Aorta (tissue), 5 donors: ENCODE results near the gene RPL14. TPM values are rescaled to one million over a fixed set of nuclear protein-coding genes. Genes with fewer than 3 reads are reported as not detected.
A peak's percentile ranks its signal among the peaks of the same experiment; 100 is the strongest.

Experiments used
- ATAC-seq: fragments of 200-7000 bp; cut with Tn5 transposase; one replicate; pipeline ENCODE4 v1.9.1; 2022; ENCODE audit warnings: moderate library complexity; ENCODE audit not compliant: low FRiP score
- DNase-seq, 2 donors: peaks; one replicate each; pipeline ENCODE4 v3.0.0-alpha.2; 2020
- H3K27ac ChIP-seq, 2 donors: one replicate each; pipeline ENCODE4 v1.5.1; 2013; ENCODE audit warnings: low read length in 2 of 2, mild to moderate bottlenecking in 2 of 2, moderate library complexity in 2 of 2, control low read depth in 1 of 2, inconsistent platforms in 1 of 2, low read depth in 1 of 2
- H3K27me3 ChIP-seq, 2 donors: one replicate each; pipeline ENCODE4 v1.6.1; 2013; ENCODE audit warnings: control low read depth in 1 of 2, low read length in 1 of 2, mild to moderate bottlenecking in 1 of 2, moderate library complexity in 1 of 2; ENCODE audit not compliant: insufficient read depth in 2 of 2, control insufficient read depth in 1 of 2
- H3K36me3 ChIP-seq, 2 donors: one replicate each; pipeline ENCODE4 v1.6.1; 2013; ENCODE audit warnings: control low read depth in 1 of 2, low read length in 1 of 2, mild to moderate bottlenecking in 1 of 2; ENCODE audit not compliant: insufficient read depth in 2 of 2, control insufficient read depth in 1 of 2
- H3K4me1 ChIP-seq, 2 donors: one replicate each; pipeline ENCODE4 v1.6.1; 2013; ENCODE audit warnings: low read length in 2 of 2, control low read depth in 1 of 2, mild to moderate bottlenecking in 1 of 2, moderate library complexity in 1 of 2; ENCODE audit not compliant: insufficient read depth in 2 of 2, control insufficient read depth in 1 of 2
- H3K4me3 ChIP-seq, 2 donors: one replicate each; pipeline ENCODE4 v1.5.1; 2013; ENCODE audit warnings: low read length in 2 of 2, control low read depth in 1 of 2, mild to moderate bottlenecking in 1 of 2
- H3K9me3 ChIP-seq: one replicate; pipeline ENCODE4 v1.6.1; 2013; ENCODE audit warnings: mild to moderate bottlenecking, low read length; ENCODE audit not compliant: control insufficient read depth
- WGBS, 2 donors: extraction: QIAGEN DNeasy Blood & Tissue Kit; methylation state at CpG; one replicate each; pipeline ENCODE4 v1.1.7; 2013; 5-methylcytosine and 5-hydroxymethylcytosine counted together
- intact Hi-C, 2 donors: fragments of 100-400 bp; cut with DNase I; formaldehyde crosslinking; loops; one replicate each; pipeline versions ENCODE4 v1.14.2 to v1.15.0; 2022
- polyA plus RNA-seq, 2 donors: library from polyadenylated mRNA; stranded (reverse); fragments of 200-250 nt; gene quantifications; one replicate each; pipeline ENCODE4 v1.2.3, GENCODE V29; 2013
- total RNA-seq, 2 donors: library from RNA; stranded (reverse); fragmentation: NEBNext Ultra II Directional; extraction: Animal tissue kit (Norgen Biotek cat#: 25700); gene quantifications; one replicate each; pipeline ENCODE4 v1.2.1, GENCODE V29; 2021
- donor health status: healthy with polysubstance abuse.
- donor health status: Bipolar disorder and iron deficiency.
- donor health status: DM: no; HTN: no; CAD: no.
- donor health status: DM: no; HTN: no; CAD: no.
- donor health status: DM: yes; HTN: yes; CAD: no.

RPL14 gene
- total and polyA plus RNA-seq, 4 donors: 1,102 to 1,500 (median 1,318) TPM

- 89% methylated on average over 9 of the region's 9 CpGs for WGBS, 2 donors
- DNase-seq (no peak), ATAC-seq (no peak)
- intact Hi-C loops: no loop called here
- Histone ChIP-seq H3K27ac (no peak overlapping the region), H3K36me3 (peaks cover 0 to 5% of the 10 kb centered on the region in 2 donors), H3K9me3 (no peaks in the 10 kb centered on the region), H3K4me3 (no peak overlapping the region), H3K4me1 (peaks cover 0 to 1% of the 10 kb centered on the region in 2 donors), H3K27me3 (no peaks in the 10 kb centered on the region)
These were observed 12.1 kb upstream of the RPL14 start for GRCh38 chr3:40445062-40445461.

- DNase-seq (no peak), ATAC-seq (no peak)
- Histone ChIP-seq H3K4me1 (peaks cover 0 to 1% of the 10 kb centered on the region in 2 donors), H3K27ac (no peak overlapping the region), H3K9me3 (no peaks in the 10 kb centered on the region), H3K27me3 (no peaks in the 10 kb centered on the region), H3K36me3 (peaks cover 0 to 5% of the 10 kb centered on the region in 2 donors), H3K4me3 (no peak overlapping the region)
- intact Hi-C loops: no loop called here
- WGBS, 2 donors: 78 to 81% methylated on average over 4 of the region's 4 CpGs
These were observed 11.3 kb upstream of the RPL14 start for GRCh38 chr3:40445880-40446279.

- intact Hi-C loops: loop anchor here (5.0 to 10.0 kb wide), 3 partner anchors 57 to 138 kb away; partner anchors contain the start of gene ZNF620 (in 1 of the 2)
- Histone ChIP-seq H3K27me3 (no peaks in the 10 kb centered on the region), H3K27ac (no peak overlapping the region), H3K4me1 (peaks cover 0 to 1% of the 10 kb centered on the region in 2 donors), H3K9me3 (no peaks in the 10 kb centered on the region), H3K4me3 (no peak overlapping the region), H3K36me3 (peaks cover 0 to 5% of the 10 kb centered on the region in 2 donors)
- 59 to 61% methylated on average over 2 of the region's 2 CpGs for WGBS, 2 donors
- ATAC-seq: no peak
- DNase-seq: no peak
These were observed 6.7 kb upstream of the RPL14 start for GRCh38 chr3:40450438-40450837.

- Histone ChIP-seq H3K27me3 (no peaks in the 10 kb centered on the region), H3K4me1 (peaks cover 0 to 1% of the 10 kb centered on the region in 2 donors), H3K27ac (no peak overlapping the region), H3K9me3 (no peaks in the 10 kb centered on the region), H3K4me3 (no peak overlapping the region), H3K36me3 (peaks cover 0 to under 1% of the 10 kb centered on the region in 2 donors)
- no peak for DNase-seq
- intact Hi-C loops: loop anchor here (5.0 to 10.0 kb wide), 3 partner anchors 56 to 139 kb away; partner anchors contain the start of gene ZNF620 (in 1 of the 2)
- no peak for ATAC-seq
These were observed 5.6 kb upstream of the RPL14 start for GRCh38 chr3:40451551-40451950.

- Histone ChIP-seq H3K9me3 (no peaks in the 10 kb centered on the region), H3K36me3 (no peaks in the 10 kb centered on the region), H3K4me1 (peaks cover 0 to 1% of the 10 kb centered on the region in 2 donors), H3K27me3 (no peaks in the 10 kb centered on the region), H3K27ac (no peak overlapping the region), H3K4me3 (peak overlapping the region in 1 of 2 donors; percentile 37)
- DNase-seq (no peak), ATAC-seq (no peak)
- 93 to 94% methylated on average over 1 of the region's 1 CpG for WGBS, 2 donors
- intact Hi-C loops: loop anchor here (5.0 to 10.0 kb wide), 3 partner anchors 55 to 140 kb away; partner anchors contain the start of gene ZNF620 (in 1 of the 2)
These were observed 5.1 kb upstream of the RPL14 start for GRCh38 chr3:40452057-40452456.

- WGBS, 2 donors: 2% methylated on average over 7 of the region's 7 CpGs
- H3K27ac ChIP-seq: peak overlapping the region in 1 of 2 donors; percentile 55
- H3K36me3 ChIP-seq: no peaks in the 10 kb centered on the region
- peak overlapping the region; percentile 6 to 37 for H3K4me3 ChIP-seq
- intact Hi-C loops: loop anchor here (5.0 to 10.0 kb wide), 3 partner anchors 55 to 140 kb away; partner anchors contain the start of gene ZNF620 (in 1 of the 2)
- no peak for DNase-seq
- H3K9me3 ChIP-seq: no peaks in the 10 kb centered on the region
- peaks cover 0 to under 1% of the 10 kb centered on the region in 2 donors for H3K4me1 ChIP-seq
- no peak for ATAC-seq
- H3K27me3 ChIP-seq: no peaks in the 10 kb centered on the region
These were observed 4.6 kb upstream of the RPL14 start for GRCh38 chr3:40452562-40452875.

GRCh38 chr3:40452876-40453730 lies 4.0 kb upstream of the RPL14 start:
- DNase-seq (peak; percentile 99), ATAC-seq (peak; percentile 96)
- Histone ChIP-seq H3K27me3 (no peaks in the 10 kb centered on the region), H3K4me1 (peaks cover 0 to 2% of the 10 kb centered on the region in 2 donors), H3K27ac (peak overlapping the region in 1 of 2 donors; percentile 75), H3K4me3 (peak overlapping the region; percentile 37 to 52), H3K36me3 (no peaks in the 10 kb centered on the region), H3K9me3 (no peaks in the 10 kb centered on the region)
- WGBS, 2 donors: 0 to 1% methylated on average over 40 to 41 of the region's 41 CpGs
- intact Hi-C loops: loop anchor here (5.0 to 10.0 kb wide), 3 partner anchors 54 to 141 kb away; partner anchors contain the start of gene ZNF620 (in 1 of the 2)

- Histone ChIP-seq H3K27ac (no peak overlapping the region), H3K4me1 (peaks cover 0 to 7% of the 10 kb centered on the region in 2 donors), H3K4me3 (no peak overlapping the region), H3K27me3 (no peaks in the 10 kb centered on the region), H3K9me3 (no peaks in the 10 kb centered on the region), H3K36me3 (no peaks in the 10 kb centered on the region)
- WGBS, 2 donors: 19 to 28% methylated on average over 6 of the region's 6 CpGs
- ATAC-seq (no peak), DNase-seq (no peak)
- intact Hi-C loops: loop anchor here (5.0 to 10.0 kb wide), 3 partner anchors 53 to 142 kb away; partner anchors contain the start of gene ZNF620 (in 1 of the 2)
These were observed 3.2 kb upstream of the RPL14 start for GRCh38 chr3:40453933-40454332.
